Upper lobe of left lung (tissue), 4 donors: Measurements from ENCODE around the gene NYAP2.

ENCODE experiments used
- EP300 ChIP-seq, 4 donors: sonication (generic); formaldehyde crosslinking; IDR thresholded peaks; one replicate each; pipeline ENCODE4 v1.5.1; 2017; ENCODE audit warnings: antibody characterized with exemption in 4 of 4, control low read depth in 2 of 4
- POLR2A ChIP-seq, 4 donors: fragments of 450-650 bp; IDR thresholded peaks; one replicate each; pipeline ENCODE4 v1.5.1; 2016 to 2017; ENCODE audit warnings: antibody characterized with exemption in 4 of 4, mild to moderate bottlenecking in 2 of 4
- POLR2AphosphoS5 ChIP-seq, 2 donors: sonication (generic); formaldehyde crosslinking; IDR thresholded peaks; one replicate each; pipeline ENCODE4 v1.5.1; 2017; ENCODE audit warnings: antibody characterized with exemption in 2 of 2
- TF ChIP-seq, protein P1 (sequence below), 6 experiments: fragments of 450-650 bp in 4 of 6; fragments of 200-600 bp in 2 of 6; sonication (generic) in 2 of 6; IDR thresholded peaks; one replicate each; pipeline ENCODE4 v1.5.1; 2016 to 2019; ENCODE audit warnings: antibody characterized with exemption in 6 of 6

DNA sequence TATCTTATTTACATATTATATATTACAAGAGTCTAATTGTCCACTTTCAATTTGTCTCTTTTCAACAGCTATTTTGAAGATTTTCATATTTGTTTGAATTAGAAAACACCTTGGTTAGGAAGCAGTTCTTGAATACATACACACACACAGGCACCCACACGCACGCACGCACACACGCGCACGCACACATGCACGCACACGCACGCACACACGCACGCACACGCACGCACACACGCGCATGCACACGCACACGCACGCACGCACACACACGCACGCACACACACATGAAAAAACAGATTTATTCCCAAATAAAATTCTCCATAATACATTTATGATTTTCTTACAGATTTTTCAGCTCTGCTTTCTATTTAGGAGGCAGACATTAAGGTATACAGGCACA is 220.7 kb downstream of the NYAP2 start:
- TF ChIP-seq EP300 (IDR thresholded peaks at IDR 0.05) (no peak), POLR2A (IDR thresholded peaks at IDR 0.05) (no peak), POLR2AphosphoS5 (IDR thresholded peaks at IDR 0.05) (no peak)
- TF ChIP-seq, protein P1, sequence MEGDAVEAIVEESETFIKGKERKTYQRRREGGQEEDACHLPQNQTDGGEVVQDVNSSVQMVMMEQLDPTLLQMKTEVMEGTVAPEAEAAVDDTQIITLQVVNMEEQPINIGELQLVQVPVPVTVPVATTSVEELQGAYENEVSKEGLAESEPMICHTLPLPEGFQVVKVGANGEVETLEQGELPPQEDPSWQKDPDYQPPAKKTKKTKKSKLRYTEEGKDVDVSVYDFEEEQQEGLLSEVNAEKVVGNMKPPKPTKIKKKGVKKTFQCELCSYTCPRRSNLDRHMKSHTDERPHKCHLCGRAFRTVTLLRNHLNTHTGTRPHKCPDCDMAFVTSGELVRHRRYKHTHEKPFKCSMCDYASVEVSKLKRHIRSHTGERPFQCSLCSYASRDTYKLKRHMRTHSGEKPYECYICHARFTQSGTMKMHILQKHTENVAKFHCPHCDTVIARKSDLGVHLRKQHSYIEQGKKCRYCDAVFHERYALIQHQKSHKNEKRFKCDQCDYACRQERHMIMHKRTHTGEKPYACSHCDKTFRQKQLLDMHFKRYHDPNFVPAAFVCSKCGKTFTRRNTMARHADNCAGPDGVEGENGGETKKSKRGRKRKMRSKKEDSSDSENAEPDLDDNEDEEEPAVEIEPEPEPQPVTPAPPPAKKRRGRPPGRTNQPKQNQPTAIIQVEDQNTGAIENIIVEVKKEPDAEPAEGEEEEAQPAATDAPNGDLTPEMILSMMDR (IDR thresholded peaks at IDR 0.05) = no peak
